ENCODE measurements around the gene DCAF8L2.
"Not testable (repeated sequence)": the region's sequence is repeated elsewhere in the genome, so short reads cannot be mapped to it uniquely, and the experiment has no call there.

Gene DCAF8L2

GRCh38 chrX:27590044-27590443 is at the start of gene DCAF8L2:
Gene DCAF8L2, plus strand, starts transcription at chrX:27590344. Its CDS starts 156,552 bp downstream, at chrX:27746896.
- no peak for DNase-seq (ENCODE audit: low spot score)

GRCh38 chrX:27541161-27541560 is 49.0 kb upstream of the DCAF8L2 start:
- not testable (repeated sequence) for DNase-seq (ENCODE audit: low spot score)

- no peak for DNase-seq (ENCODE audit: low spot score)
Observed at GRCh38 chrX:27548624-27549023, 41.5 kb upstream of the DCAF8L2 start.

GRCh38 chrX:27549688-27550087 is 40.5 kb upstream of the DCAF8L2 start:
- DNase-seq (ENCODE audit: low spot score): no peak

GRCh38 chrX:27555514-27555913 is 34.6 kb upstream of the DCAF8L2 start:
- DNase-seq (ENCODE audit: low spot score): no peak

- no peak for DNase-seq (ENCODE audit: low spot score)
Observed at GRCh38 chrX:27565992-27566391, 24.2 kb upstream of the DCAF8L2 start.

GRCh38 chrX:27571164-27571563 is 19.0 kb upstream of the DCAF8L2 start:
- no peak for DNase-seq (ENCODE audit: low spot score)

- no peak for DNase-seq (ENCODE audit: low spot score)
Observed at GRCh38 chrX:27575565-27575964, 14.6 kb upstream of the DCAF8L2 start.

GRCh38 chrX:27583976-27584375 is 6.2 kb upstream of the DCAF8L2 start:
- DNase-seq (ENCODE audit: low spot score): no peak

GRCh38 chrX:27591938-27592337 is 1.8 kb downstream of the DCAF8L2 start:
- DNase-seq (ENCODE audit: low spot score): no peak

GRCh38 chrX:27597508-27597907 is 7.4 kb downstream of the DCAF8L2 start:
- no peak for DNase-seq (ENCODE audit: low spot score)

GRCh38 chrX:27598312-27598711 is 8.2 kb downstream of the DCAF8L2 start:
- no peak for DNase-seq (ENCODE audit: low spot score)

- peak; percentile 2 for DNase-seq (ENCODE audit: low spot score)
Observed at GRCh38 chrX:27599928-27600327, 9.8 kb downstream of the DCAF8L2 start.

- DNase-seq (ENCODE audit: low spot score): no peak
Observed at GRCh38 chrX:27600686-27601085, 10.5 kb downstream of the DCAF8L2 start.

GRCh38 chrX:27608671-27609070 is 18.5 kb downstream of the DCAF8L2 start:
- no peak for DNase-seq (ENCODE audit: low spot score)

GRCh38 chrX:27619459-27619858 is 29.3 kb downstream of the DCAF8L2 start:
- DNase-seq (ENCODE audit: low spot score): no peak

GRCh38 chrX:27619975-27620374 is 29.8 kb downstream of the DCAF8L2 start:
- DNase-seq (ENCODE audit: low spot score): no peak

- no peak for DNase-seq (ENCODE audit: low spot score)
Observed at GRCh38 chrX:27622883-27623282, 32.7 kb downstream of the DCAF8L2 start.

GRCh38 chrX:27626066-27626465 is 35.9 kb downstream of the DCAF8L2 start:
- DNase-seq (ENCODE audit: low spot score): no peak

- DNase-seq (ENCODE audit: low spot score): no peak
Observed at GRCh38 chrX:27633328-27633727, 43.2 kb downstream of the DCAF8L2 start.

- no peak for DNase-seq (ENCODE audit: low spot score)
Observed at GRCh38 chrX:27656581-27656980, 66.4 kb downstream of the DCAF8L2 start.

- no peak for DNase-seq (ENCODE audit: low spot score)
Observed at GRCh38 chrX:27660878-27661277, 70.7 kb downstream of the DCAF8L2 start.

GRCh38 chrX:27671234-27671633 is 81.1 kb downstream of the DCAF8L2 start:
- no peak for DNase-seq (ENCODE audit: low spot score)

GRCh38 chrX:27674491-27674890 is 84.3 kb downstream of the DCAF8L2 start:
- no peak for DNase-seq (ENCODE audit: low spot score)

- no peak for DNase-seq (ENCODE audit: low spot score)
Observed at GRCh38 chrX:27675493-27675892, 85.3 kb downstream of the DCAF8L2 start.
